HL-60/S4 treated with phorbol 12-myristate 13-acetate at 8.2 ng/mL for 4 days and 3 days (cell line): ENCODE data around the gene CLSTN2.

Experiments used
- in situ Hi-C: fragments of 300-500 bp; cut with MboI; formaldehyde crosslinking; loops from 2 replicates; pipeline ENCODE4 v1.15.0; 2022; ENCODE audit warnings: low sequenced_read_pairs

Gene CLSTN2

DNA sequence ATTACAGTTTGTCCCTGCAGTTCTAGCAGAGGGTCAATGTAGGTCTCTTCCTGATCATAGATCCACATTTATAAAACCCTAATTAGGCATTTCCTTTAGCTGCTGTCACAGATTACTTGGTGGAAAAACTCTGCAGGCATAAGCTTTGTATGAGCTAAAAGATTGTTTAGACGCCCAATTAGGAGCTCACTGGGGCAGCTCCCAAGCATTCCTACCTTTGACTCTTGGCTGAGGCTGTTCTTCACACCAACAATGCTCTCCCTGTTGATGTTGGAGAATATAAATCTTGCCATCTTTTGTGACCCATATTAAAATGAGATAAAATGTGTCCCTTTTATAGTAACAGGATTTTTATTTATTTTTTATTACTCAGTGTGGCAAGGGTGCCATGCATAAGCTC lies 594.6 kb downstream of the CLSTN2 start:
- in situ Hi-C loops: no loop called here

GRCh38 chr3:140530131-140530530 lies 595.1 kb downstream of the CLSTN2 start:
- in situ Hi-C loops: no loop called here

GRCh38 chr3:140530603-140531002 lies 595.6 kb downstream of the CLSTN2 start:
- in situ Hi-C loops: no loop called here

- in situ Hi-C loops: no loop called here
Observed at GRCh38 chr3:140532793-140533330, 597.9 kb downstream of the CLSTN2 start.

DNA sequence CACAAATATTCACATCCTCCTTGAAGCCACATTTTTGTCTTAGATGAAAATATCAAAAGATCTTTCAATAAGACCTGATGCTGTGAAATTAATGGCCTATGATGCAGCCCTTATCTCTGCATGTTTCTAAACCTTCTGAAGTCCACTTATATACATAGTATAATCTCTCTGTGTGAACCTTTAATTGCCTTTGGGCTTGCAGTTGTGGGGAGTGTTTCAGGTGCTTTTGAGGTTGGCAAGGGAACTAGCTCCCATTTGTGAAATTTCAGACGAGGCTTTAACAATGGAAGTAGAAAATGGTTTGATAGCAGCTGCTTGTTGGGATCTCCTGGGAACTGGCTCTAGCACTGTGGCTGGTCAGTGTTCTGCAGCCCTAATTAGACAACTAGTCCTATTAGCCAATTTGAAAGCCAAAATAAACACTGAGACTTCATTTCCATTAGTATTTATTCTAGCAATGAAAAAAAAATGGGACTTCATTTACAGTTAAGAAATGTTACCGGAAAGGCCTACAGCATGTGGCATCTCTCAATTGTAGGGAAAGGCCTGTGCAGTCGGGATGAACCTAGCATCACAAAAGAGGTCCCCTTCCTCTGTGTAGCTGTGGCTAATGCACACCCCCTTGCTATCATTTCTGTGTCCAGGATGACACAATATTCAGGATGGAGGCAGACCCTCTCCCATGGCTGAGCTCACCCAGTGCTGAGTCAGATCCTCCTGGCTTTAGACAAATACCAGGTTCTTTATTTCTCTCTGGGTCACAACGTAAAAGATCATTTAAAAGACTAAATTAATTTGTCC lies 602.1 kb downstream of the CLSTN2 start:
- in situ Hi-C loops: no loop called here

GRCh38 chr3:140537727-140538082 lies 602.7 kb downstream of the CLSTN2 start:
- in situ Hi-C loops: no loop called here

GRCh38 chr3:140540262-140540661 lies 605.3 kb downstream of the CLSTN2 start:
- in situ Hi-C loops: no loop called here

DNA sequence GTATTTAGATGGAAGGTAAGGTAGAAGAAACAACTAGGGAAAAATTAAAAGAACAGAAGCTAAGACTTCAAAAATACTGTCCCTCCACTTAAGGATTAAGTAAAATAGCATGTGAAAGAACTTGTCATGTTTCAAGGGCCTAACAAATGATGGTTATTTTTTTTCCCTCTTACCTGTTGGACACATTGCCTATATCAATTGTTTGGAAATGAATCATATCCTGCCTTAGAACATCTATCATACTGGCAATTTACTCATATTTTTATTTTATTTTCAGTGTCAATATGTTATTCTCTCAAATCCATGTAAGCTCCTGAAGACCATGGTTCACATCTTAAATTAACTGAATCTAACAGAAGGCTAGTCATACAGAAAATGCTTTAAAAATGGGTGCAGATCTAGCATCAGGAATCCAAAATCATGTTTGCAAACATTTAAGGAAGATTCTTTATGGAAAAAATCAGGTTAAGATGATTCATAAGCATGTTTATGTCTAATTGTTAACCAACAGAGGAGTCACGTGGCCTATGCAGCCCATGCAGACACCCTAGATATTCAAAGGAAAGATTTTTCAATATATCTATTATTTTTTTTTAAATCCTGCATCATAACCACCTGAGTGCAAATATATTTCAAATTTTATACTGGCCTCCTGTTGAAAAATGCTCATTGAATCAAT lies 607.1 kb downstream of the CLSTN2 start:
- in situ Hi-C loops: no loop called here

- in situ Hi-C loops: no loop called here
Observed at GRCh38 chr3:140545197-140545596, 610.2 kb downstream of the CLSTN2 start.

- in situ Hi-C loops: no loop called here
Observed at GRCh38 chr3:140545756-140546155, 610.8 kb downstream of the CLSTN2 start.

- in situ Hi-C loops: no loop called here
Observed at GRCh38 chr3:140546649-140547048, 611.7 kb downstream of the CLSTN2 start.

DNA sequence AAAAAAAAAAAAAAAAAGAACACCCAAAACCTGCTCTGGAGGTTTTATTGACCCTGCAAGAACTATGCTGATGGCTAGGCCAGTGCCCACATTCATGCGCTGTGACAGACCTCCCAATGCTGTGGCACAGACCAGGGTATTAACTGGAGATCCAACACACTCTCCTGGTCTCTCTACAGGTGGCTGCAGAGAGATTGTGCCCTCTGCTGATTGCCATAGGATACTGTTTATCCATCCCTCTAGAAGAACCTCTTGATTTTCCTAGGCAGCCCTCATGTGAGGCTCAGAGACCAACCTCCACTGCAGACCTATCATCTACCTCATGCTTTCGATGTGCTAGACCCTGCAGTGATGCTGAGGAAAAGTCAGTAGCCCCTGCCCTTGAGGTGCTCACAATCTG lies 617.4 kb downstream of the CLSTN2 start:
- in situ Hi-C loops: no loop called here

DNA sequence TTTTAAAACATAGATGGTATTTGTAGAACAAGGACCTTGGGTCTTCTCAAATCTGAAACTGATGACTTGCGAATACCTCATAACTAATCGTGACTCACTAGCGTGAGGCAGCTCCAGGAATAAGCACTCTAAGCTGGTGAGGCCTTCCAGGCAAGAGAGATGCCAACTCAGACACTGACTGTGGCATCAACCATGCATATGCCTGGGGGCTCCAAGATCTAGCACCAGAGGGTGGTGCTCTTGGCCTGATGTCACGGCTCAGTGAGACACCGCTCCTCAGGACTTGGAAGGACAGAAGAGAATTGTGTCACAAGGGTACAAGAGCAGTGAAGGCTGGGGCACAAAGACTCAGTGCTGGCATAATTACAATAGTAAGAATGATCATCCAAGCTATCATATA lies 617.9 kb downstream of the CLSTN2 start:
- in situ Hi-C loops: no loop called here

GRCh38 chr3:140553591-140553990 lies 618.6 kb downstream of the CLSTN2 start:
- in situ Hi-C loops: no loop called here

DNA sequence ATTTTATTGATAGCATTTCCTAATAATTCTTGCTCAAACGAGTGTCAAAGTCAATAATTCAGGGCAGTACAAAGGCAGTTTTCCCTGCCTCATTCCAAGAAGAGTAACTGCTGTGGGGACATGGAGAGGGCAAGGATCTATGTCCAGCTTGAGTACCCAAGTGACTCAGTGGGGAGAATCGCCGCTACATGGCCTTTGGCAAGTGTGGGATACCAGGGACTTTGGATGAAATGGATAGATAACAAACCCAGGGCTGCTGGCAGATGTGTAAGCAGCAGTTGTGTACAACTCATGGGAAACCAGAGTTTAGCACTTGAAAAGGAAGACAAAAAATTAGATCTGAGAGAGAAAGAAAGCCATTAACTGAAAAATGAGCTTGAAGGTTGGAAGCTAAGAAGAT lies 620.7 kb downstream of the CLSTN2 start:
- in situ Hi-C loops: no loop called here

GRCh38 chr3:140557476-140557875 lies 622.5 kb downstream of the CLSTN2 start:
- in situ Hi-C loops: no loop called here

DNA sequence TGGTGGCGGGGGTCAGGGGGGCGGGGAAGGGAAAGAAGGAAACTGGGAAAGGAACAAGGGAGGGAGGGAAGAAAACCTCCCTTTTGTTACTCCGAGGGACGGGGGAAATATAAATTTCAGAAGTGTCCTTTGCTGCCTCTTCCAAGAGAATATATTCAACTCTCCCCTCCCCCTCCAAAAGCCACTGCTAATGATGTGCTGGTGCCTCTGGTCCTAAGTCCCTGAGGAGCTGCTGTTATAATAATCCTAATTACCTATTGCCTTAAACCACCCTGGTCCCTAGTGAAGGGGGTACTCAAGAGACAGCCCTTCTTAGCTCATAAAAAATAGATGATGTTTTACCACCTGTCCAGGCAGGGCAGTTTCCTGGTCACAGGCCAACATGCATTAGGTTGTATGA lies 624.6 kb downstream of the CLSTN2 start:
- in situ Hi-C loops: no loop called here

GRCh38 chr3:140563206-140563760 lies 628.3 kb downstream of the CLSTN2 start:
- in situ Hi-C loops: no loop called here

GRCh38 chr3:140568131-140568530 lies 633.1 kb downstream of the CLSTN2 start:
- in situ Hi-C loops: no loop called here

DNA sequence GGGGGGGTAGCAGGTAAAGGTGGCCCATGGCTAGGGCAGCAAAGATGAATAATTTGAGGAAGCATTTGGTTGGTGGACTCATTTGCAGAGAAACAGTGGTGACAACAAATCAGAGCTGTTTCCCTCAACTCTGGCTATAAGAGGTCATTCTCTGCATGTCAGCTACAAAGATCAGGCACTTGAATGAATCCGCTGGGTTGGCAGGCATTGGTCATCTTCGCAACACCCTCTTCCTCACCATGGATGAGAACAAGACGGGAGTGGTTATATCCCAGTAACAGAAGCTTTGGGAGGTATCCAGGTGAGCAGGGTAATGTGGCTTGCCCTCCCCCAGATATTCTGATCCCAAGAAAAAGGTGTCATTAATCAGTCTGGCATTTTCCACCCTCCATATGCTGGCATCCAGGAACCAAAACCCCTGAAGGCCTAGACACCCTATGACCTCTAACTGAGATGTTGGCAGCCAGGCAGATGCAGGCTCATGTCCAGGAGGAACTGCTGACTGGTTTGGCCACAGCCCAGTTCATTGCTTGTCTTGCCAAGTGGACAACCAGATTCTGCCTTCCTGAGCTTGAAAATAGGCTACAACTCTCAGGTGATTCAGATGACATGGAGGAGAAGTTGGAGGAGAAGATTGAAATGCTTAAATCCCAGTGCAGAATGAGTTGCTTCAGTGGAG lies 634.0 kb downstream of the CLSTN2 start:
- in situ Hi-C loops: no loop called here

- in situ Hi-C loops: no loop called here
Observed at GRCh38 chr3:140570602-140571001, 635.6 kb downstream of the CLSTN2 start.
